GM23248 (cell line): Measurements from ENCODE around the gene NFIX.

Experiments used
- EZH2 ChIP-seq: fragments of 200-600 bp; sonication (generic); IDR thresholded peaks from 2 replicates; pipeline ENCODE4 v1.6.1; 2018; ENCODE audit warnings: antibody characterized with exemption, mild to moderate bottlenecking; ENCODE audit not compliant: insufficient read depth, poor library complexity, severe bottlenecking
- EZH2phosphoT487 ChIP-seq: fragments of 200-600 bp; sonication (generic); IDR thresholded peaks from 2 replicates; pipeline ENCODE4 v1.6.1; 2018; ENCODE audit warnings: antibody characterized with exemption, moderate library complexity, mild to moderate bottlenecking, low read depth; ENCODE audit not compliant: insufficient read depth

DNA sequence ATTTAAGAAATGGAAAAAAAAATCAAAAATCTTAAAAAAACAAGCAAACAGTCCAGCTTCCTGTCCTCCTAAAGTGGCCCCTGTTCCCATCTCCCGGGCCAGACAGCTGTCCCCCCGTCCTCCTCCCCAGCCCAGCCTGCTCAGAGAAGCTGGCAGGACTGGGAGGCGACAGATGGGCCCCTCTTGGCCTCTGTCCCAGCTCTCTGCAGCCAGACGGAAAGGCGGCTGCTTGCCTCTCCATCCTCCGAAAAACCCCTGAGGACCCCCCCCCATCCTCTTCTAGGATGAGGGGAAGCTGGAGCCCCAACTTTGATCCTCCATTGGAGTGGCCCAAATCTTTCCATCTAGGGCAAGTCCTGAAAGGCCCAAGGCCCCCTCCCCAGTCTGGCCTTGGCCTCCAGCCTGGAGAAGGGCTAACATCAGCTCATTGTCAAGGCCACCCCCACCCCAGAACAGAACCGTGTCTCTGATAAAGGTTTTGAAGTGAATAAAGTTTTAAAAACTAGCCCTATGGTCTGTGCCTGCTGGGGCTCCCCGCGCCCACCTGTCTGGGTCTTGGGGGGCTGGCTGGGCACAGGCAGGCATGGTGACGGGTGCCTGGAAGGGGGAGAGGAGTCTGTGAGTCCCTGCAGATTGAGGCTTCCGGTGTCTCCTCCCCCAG lies 42.0 kb upstream of the NFIX start:
- TF ChIP-seq EZH2 (no peak), EZH2phosphoT487 (no peak)
